Panc1 (cell line): Measurements from ENCODE around the gene KCNQ1. TPM values are rescaled to one million over a fixed set of nuclear protein-coding genes. Genes with fewer than 3 reads are reported as not detected.
A peak's percentile ranks its signal among the peaks of the same experiment; 100 is the strongest.

Experiments used
- ATAC-seq: fragments of 200-7000 bp; cut with Tn5 transposase; 2 replicates; pipeline ENCODE4 v1.9.1; 2020; ENCODE audit warnings: mild to moderate bottlenecking, moderate library complexity
- BruUV-seq: library from RNA; stranded (reverse); fragments of 400-500 nt; replicated peaks from 2 replicates; lab custom pipeline; 2021; lab: Mats Ljungman, UMichigan
- CTCF ChIA-PET: fragments of 300-600 bp; sonication (Branson Sonifier 250); formaldehyde crosslinking; loops from one replicate; lab custom pipeline; 2022; ENCODE audit warnings: antibody characterized with exemption; lab: Charles Lee
- POLR2A ChIA-PET: fragments of 300-600 bp; sonication (Branson Sonifier 250); formaldehyde crosslinking; loops from one replicate; lab custom pipeline; 2022; ENCODE audit warnings: antibody characterized with exemption; lab: Charles Lee
- DNase-seq: peaks from one replicate; pipeline ENCODE4 v3.0.0-alpha.2; 2010; ENCODE audit warnings: low read depth, low spot score
- H3K27ac ChIP-seq: 2 replicates; pipeline ENCODE4 v1.5.1; 2011; ENCODE audit warnings: mild to moderate bottlenecking, low read length, inconsistent platforms
- H3K27me3 ChIP-seq: fragments of 200-500 bp; sonication (Bioruptor generic); 2 replicates; pipeline ENCODE4 v1.6.0; 2014; ENCODE audit warnings: low read length, inconsistent platforms; ENCODE audit not compliant: control insufficient read depth, insufficient read depth
- H3K36me3 ChIP-seq: fragments of 200-500 bp; sonication (Bioruptor generic); 2 replicates; pipeline ENCODE4 v1.5.1; 2014; ENCODE audit warnings: inconsistent platforms, mild to moderate bottlenecking, low read length, moderate library complexity; ENCODE audit not compliant: control insufficient read depth, insufficient read depth
- H3K4me1 ChIP-seq: 2 replicates; pipeline ENCODE4 v1.5.1; 2011; ENCODE audit warnings: inconsistent platforms, mild to moderate bottlenecking, low read length, moderate library complexity; ENCODE audit not compliant: control insufficient read depth, insufficient read depth
- H3K4me3 ChIP-seq, 2 experiments: 2 replicates each; pipeline ENCODE4 v1.5.1; 2011 to 2012; ENCODE audit warnings: low read depth in 2 of 2, low read length in 2 of 2, mild to moderate bottlenecking in 2 of 2, inconsistent platforms in 1 of 2, moderate library complexity in 1 of 2
- H3K9me3 ChIP-seq: fragments of 200-500 bp; sonication (Bioruptor generic); 2 replicates; pipeline ENCODE4 v1.5.1; 2014; ENCODE audit warnings: low read depth, mild to moderate bottlenecking, inconsistent platforms, low read length, moderate library complexity; ENCODE audit not compliant: control insufficient read depth, insufficient read depth
- POLR2AphosphoS5 ChIP-seq: IDR thresholded peaks from 2 replicates; pipeline ENCODE4 v1.6.1; 2012; ENCODE audit warnings: mild to moderate bottlenecking, low read depth, low read length, moderate library complexity
- SIN3A ChIP-seq: IDR thresholded peaks from 2 replicates; pipeline ENCODE4 v1.6.1; 2012; ENCODE audit warnings: low read depth, mild to moderate bottlenecking, low read length, moderate library complexity, borderline replicate concordance; ENCODE audit not compliant: insufficient read depth
- TCF7L2 ChIP-seq: IDR thresholded peaks from 2 replicates; pipeline ENCODE4 v1.6.1; 2011; ENCODE audit warnings: mild to moderate bottlenecking, low read depth, low read length, inconsistent platforms
- in situ Hi-C: cut with HindIII; loops from 2 replicates; pipeline ENCODE4 v1.10.0; 2016; ENCODE audit warnings: low sequenced_read_pairs, low pct_unique_long_range_greater_than_20kb
- intact Hi-C: fragments of 100-400 bp; cut with micrococcal nuclease; formaldehyde crosslinking; loops from one replicate; pipeline ENCODE4 v1.10.0; 2022; ENCODE audit not compliant: unreplicated experiment
- total RNA-seq: library from RNA; stranded (reverse); gene quantifications from one replicate; pipeline ENCODE4 v1.2.1, GENCODE V29; 2021; ENCODE audit not compliant: unreplicated experiment
- TF ChIP-seq, protein P1 (sequence below), 2 experiments: IDR thresholded peaks; 2 replicates each; pipeline ENCODE4 v1.6.1; 2011 to 2012; ENCODE audit warnings: low read depth in 2 of 2, control low read depth in 1 of 2, low read length in 1 of 2, mild to moderate bottlenecking in 1 of 2, moderate library complexity in 1 of 2; ENCODE audit not compliant: insufficient read depth in 1 of 2
- TF ChIP-seq, protein P2 (sequence below): fragments of 450-650 bp; IDR thresholded peaks from 2 replicates; pipeline ENCODE4 v1.5.1; 2017; ENCODE audit warnings: mild to moderate bottlenecking

Gene KCNQ1
- total RNA-seq, 1 experiment from 2014 or later = 1.0 TPM

DNA sequence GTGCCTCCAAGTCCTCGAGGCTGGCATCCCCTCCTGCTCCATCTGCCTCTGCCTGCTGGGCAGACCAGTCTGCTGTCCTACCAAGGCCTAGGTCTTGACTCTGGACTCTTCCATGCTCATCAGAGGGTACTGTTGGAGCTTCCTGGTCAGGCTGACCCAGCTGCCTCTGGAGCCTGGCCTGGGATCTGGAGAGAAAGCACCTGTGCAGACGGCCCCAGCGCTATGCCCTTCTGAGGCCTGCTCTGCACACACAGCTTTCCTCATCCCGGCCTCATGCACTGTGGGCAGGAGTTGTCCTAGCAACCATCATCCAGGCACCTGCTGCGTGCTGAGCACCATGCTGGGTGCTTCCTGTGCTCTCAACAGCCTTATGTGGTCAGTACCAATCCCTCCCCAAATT, 369.9 kb downstream of the KCNQ1 start:
- ATAC-seq = peak; percentile 46

DNA sequence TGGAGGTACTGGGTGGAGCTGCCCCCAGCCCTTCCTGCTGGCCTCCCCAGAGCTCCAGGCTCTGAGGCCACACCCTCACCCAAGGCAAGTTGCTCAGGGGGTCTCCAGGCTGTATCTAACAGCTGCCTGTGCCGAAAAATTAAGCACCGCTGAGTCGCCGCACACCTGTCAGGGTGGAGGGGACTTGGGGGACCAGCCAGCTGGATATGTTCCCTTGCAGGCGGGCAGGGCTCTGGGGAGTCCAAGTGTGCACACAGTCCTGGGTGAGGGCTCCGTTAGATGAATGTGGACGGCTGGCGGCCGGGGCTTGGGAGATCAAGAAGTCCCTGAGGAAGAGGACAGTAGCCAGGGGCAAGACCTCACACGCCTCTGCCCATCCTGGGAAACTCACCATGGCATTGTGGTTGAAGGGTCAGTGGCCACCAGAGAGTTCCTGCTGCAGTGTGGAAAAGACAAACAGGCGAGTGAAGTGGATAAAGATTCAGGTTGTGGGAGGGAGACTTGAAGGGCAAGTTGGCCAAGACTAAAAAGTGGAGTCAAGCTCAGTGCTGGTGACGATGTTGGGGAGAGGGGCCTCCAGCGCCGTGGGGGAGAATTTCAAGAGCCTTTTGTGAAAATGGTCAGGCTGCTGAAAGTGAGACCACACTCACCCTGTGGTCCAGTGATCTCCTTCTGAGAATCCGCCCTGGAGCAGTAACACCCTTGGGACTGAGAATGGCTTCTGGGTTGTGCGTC, 371.1 kb downstream of the KCNQ1 start:
- no peaks in the 10 kb centered on the region for H3K27me3 ChIP-seq
- ChIA-PET POLR2A (no interaction called here), CTCF (interaction anchor here (0.9 kb wide), 1 partner anchor 343 kb away, joined by 3 read pairs; no protein-coding TSS in a partner anchor)
- no peak overlapping the region for H3K27ac ChIP-seq
- BruUV-seq = no TSS peak
- no peaks in the 10 kb centered on the region for H3K4me1 ChIP-seq
- ATAC-seq = no peak
- no peaks in the 10 kb centered on the region for H3K36me3 ChIP-seq
- DNase-seq = no peak
- intact Hi-C loops (no loop called here), in situ Hi-C loops (no loop called here)
- no peak overlapping the region for H3K4me3 ChIP-seq
- TF ChIP-seq, protein P1, sequence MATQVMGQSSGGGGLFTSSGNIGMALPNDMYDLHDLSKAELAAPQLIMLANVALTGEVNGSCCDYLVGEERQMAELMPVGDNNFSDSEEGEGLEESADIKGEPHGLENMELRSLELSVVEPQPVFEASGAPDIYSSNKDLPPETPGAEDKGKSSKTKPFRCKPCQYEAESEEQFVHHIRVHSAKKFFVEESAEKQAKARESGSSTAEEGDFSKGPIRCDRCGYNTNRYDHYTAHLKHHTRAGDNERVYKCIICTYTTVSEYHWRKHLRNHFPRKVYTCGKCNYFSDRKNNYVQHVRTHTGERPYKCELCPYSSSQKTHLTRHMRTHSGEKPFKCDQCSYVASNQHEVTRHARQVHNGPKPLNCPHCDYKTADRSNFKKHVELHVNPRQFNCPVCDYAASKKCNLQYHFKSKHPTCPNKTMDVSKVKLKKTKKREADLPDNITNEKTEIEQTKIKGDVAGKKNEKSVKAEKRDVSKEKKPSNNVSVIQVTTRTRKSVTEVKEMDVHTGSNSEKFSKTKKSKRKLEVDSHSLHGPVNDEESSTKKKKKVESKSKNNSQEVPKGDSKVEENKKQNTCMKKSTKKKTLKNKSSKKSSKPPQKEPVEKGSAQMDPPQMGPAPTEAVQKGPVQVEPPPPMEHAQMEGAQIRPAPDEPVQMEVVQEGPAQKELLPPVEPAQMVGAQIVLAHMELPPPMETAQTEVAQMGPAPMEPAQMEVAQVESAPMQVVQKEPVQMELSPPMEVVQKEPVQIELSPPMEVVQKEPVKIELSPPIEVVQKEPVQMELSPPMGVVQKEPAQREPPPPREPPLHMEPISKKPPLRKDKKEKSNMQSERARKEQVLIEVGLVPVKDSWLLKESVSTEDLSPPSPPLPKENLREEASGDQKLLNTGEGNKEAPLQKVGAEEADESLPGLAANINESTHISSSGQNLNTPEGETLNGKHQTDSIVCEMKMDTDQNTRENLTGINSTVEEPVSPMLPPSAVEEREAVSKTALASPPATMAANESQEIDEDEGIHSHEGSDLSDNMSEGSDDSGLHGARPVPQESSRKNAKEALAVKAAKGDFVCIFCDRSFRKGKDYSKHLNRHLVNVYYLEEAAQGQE (IDR thresholded peaks at IDR 0.05; ENCODE audit: insufficient read depth in 1 of 2, low read depth in 2 of 2, low read length in 1 of 2) = no peak
- TF ChIP-seq POLR2AphosphoS5 (no peak), TCF7L2 (no peak), SIN3A (no peak)
- TF ChIP-seq, protein P2, sequence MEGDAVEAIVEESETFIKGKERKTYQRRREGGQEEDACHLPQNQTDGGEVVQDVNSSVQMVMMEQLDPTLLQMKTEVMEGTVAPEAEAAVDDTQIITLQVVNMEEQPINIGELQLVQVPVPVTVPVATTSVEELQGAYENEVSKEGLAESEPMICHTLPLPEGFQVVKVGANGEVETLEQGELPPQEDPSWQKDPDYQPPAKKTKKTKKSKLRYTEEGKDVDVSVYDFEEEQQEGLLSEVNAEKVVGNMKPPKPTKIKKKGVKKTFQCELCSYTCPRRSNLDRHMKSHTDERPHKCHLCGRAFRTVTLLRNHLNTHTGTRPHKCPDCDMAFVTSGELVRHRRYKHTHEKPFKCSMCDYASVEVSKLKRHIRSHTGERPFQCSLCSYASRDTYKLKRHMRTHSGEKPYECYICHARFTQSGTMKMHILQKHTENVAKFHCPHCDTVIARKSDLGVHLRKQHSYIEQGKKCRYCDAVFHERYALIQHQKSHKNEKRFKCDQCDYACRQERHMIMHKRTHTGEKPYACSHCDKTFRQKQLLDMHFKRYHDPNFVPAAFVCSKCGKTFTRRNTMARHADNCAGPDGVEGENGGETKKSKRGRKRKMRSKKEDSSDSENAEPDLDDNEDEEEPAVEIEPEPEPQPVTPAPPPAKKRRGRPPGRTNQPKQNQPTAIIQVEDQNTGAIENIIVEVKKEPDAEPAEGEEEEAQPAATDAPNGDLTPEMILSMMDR = no peak
- peaks cover 7% of the 10 kb centered on the region; the same call in 1 of the 2 replicates for H3K9me3 ChIP-seq

More for the DNA sequence above, 369.9 kb downstream of the KCNQ1 start:
- no TSS peak for BruUV-seq
- ChIA-PET CTCF (interaction anchor here (0.6 kb wide), 1 partner anchor 28 kb away, joined by 3 read pairs; no protein-coding TSS in a partner anchor), POLR2A (no interaction called here)
- DNase-seq = no peak
- H3K4me1 ChIP-seq = no peaks in the 10 kb centered on the region
- no peak overlapping the region for H3K4me3 ChIP-seq
- TF ChIP-seq, protein P1 (IDR thresholded peaks at IDR 0.05; ENCODE audit: insufficient read depth in 1 of 2, low read depth in 2 of 2, low read length in 1 of 2) = no peak
- TF ChIP-seq SIN3A (no peak), TCF7L2 (no peak), POLR2AphosphoS5 (no peak)
- TF ChIP-seq, protein P2 = no peak
- peaks cover 4% of the 10 kb centered on the region; the same call in 1 of the 2 replicates for H3K27me3 ChIP-seq
- intact Hi-C loops = no loop called here
- H3K27ac ChIP-seq = no peak overlapping the region
- in situ Hi-C loops = no loop called here
- no peaks in the 10 kb centered on the region for H3K36me3 ChIP-seq
- H3K9me3 ChIP-seq = peaks cover 3% of the 10 kb centered on the region; the same call in 1 of the 2 replicates
